ENCODE data around the gene STING1. TPM values are rescaled to one million over a fixed set of nuclear protein-coding genes. Genes with fewer than 3 reads are reported as not detected.

Gene STING1
- total and polyA plus RNA-seq, 2 of the 8 experiments (the other 6 are each of a cell fraction or from before 2014, with no cell fraction given): 0.26 to 0.47 TPM

GRCh38 chr5:139524446-139524845, 41.9 kb upstream of the STING1 start:
- ChIA-PET POLR2A (ENCODE audit: partially characterized antibody) (interaction anchor here (0.7 to 3.6 kb wide), 14 partner anchors 11 to 230 kb away, joined by 3 to 17 read pairs (median 4); partner anchors contain the start of genes DNAJC18, SPATA24 and UBE2D2), CTCF (ENCODE audit: partially characterized antibody) (interaction anchor here (0.7 to 17.5 kb wide), 14 partner anchors 9 to 245 kb away, joined by 3 to 319 read pairs (median 3); partner anchors contain the start of genes STING1 and UBE2D2)
- H2BK12ac ChIP-seq (ENCODE audit: low read depth, low read length): 0 out of 2 replicates have a peak overlapping the region, but pooled peaks have one; percentile 4
- no peak overlapping the region for H3K27ac ChIP-seq (ENCODE audit: low read depth, low read length)
- H4K5ac ChIP-seq (ENCODE audit: insufficient read length, low read depth, low read length): no peak overlapping the region
- H3K9me3 ChIP-seq (ENCODE audit: insufficient read depth in 2 of 2, low read depth in 1 of 2, low read length in 1 of 2): no peaks in the 10 kb centered on the region
- no peak overlapping the region for H3K14ac ChIP-seq (ENCODE audit: insufficient read length)
- peak overlapping the region; percentile 16 for H2BK120ac ChIP-seq (replicated peaks; ENCODE audit: low read depth, low read length)
- peaks cover 6 to 32% (median 28%) of the 10 kb centered on the region in 4 experiments; a peak in 6 of 7 replicates for H3K4me1 ChIP-seq (replicated peaks in 1 of 4; ENCODE audit: control insufficient read depth in 3 of 4, insufficient read depth in 4 of 4, low read length in 3 of 4)
- H3K9ac ChIP-seq (replicated peaks in 1 of 4; ENCODE audit: extremely low read depth in 1 of 4, low read depth in 3 of 4, low read length in 3 of 4): no peak overlapping the region
- no peak overlapping the region for H3K23ac ChIP-seq (ENCODE audit: insufficient read length)
- no peak overlapping the region for H4K91ac ChIP-seq (replicated peaks; ENCODE audit: insufficient read length, low read length)
- TF ChIP-seq CHD2 (IDR thresholded peaks at IDR 0.05; ENCODE audit: low read length) (no peak), ATF2 (IDR thresholded peaks at IDR 0.05; ENCODE audit: low read length) (no peak), RBBP5 (IDR thresholded peaks at IDR 0.05; ENCODE audit: borderline replicate concordance, low read depth, low read length) (0 out of 2 replicates have a peak, but pooled peaks have one; percentile 11)
- H2AK5ac ChIP-seq (ENCODE audit: low read depth, low read length): no peak overlapping the region
- no peak overlapping the region for H2BK15ac ChIP-seq (ENCODE audit: low read length)
- WGBS, 2 experiments (ENCODE audit: extremely low coverage in 1 of 2, insufficient coverage in 1 of 2, insufficient read length in 1 of 2, insufficient replicate concordance in 2 of 2, low coverage in 1 of 2, low lambda C conversion rate in 2 of 2, missing lambda C conversion rate in 1 of 2): 0% methylated on average over 2 of the region's 4 CpGs; no CpG with 5 or more reads in 1 of the 2 experiments
- no peaks in the 10 kb centered on the region for H3K79me1 ChIP-seq (ENCODE audit: low read depth, low read length)
- H2BK5ac ChIP-seq (ENCODE audit: low read depth, low read length): peak overlapping the region; percentile 36; the same call in 1 of the 2 replicates
- FAIRE-seq (no peak), DNase-seq (ENCODE audit: low read depth in 1 of 2, low spot score in 2 of 2) (no peak)
- peaks cover 4% of the 10 kb centered on the region; the same call in 1 of the 2 replicates for H3K23me2 ChIP-seq (ENCODE audit: low read depth, low read length)
- H3K27me3 ChIP-seq (replicated peaks in 1 of 4; ENCODE audit: control insufficient read depth in 3 of 4, extremely low read depth in 1 of 4, insufficient read depth in 3 of 4, low read length in 3 of 4): no peaks in the 10 kb centered on the region
- H3K56ac ChIP-seq (replicated peaks; ENCODE audit: insufficient read length, low read depth, low read length): no peak overlapping the region
- H3K4ac ChIP-seq (replicated peaks; ENCODE audit: insufficient read length, low read depth, low read length): no peak overlapping the region
- H3K79me2 ChIP-seq (ENCODE audit: control insufficient read depth in 1 of 2, insufficient read depth in 2 of 2, low read length in 2 of 2): no peaks in the 10 kb centered on the region
- H3K4me2 ChIP-seq (ENCODE audit: insufficient read depth in 1 of 2, low read depth in 2 of 2, low read length in 2 of 2): peak overlapping the region; percentile 32 to 55
- no peak overlapping the region for H2AFZ ChIP-seq (ENCODE audit: low read length)
- H3K4me3 ChIP-seq (ENCODE audit: extremely low read depth in 1 of 4, insufficient read depth in 2 of 4, low read depth in 3 of 4, low read length in 4 of 4): peak overlapping the region in 1 of 4 experiments; percentile 38; a peak in 1 of 8 replicates
- no peak overlapping the region for H3K18ac ChIP-seq (ENCODE audit: extremely low read depth, low read length)
- H4K8ac ChIP-seq (ENCODE audit: extremely low read depth, insufficient read depth, low read length): no peak overlapping the region
- H2BK20ac ChIP-seq (ENCODE audit: low read length): no peak overlapping the region
- H3K36me3 ChIP-seq (ENCODE audit: control insufficient read depth in 2 of 4, insufficient read depth in 4 of 4, low read length in 3 of 4): no peaks in the 10 kb centered on the region
- no peaks in the 10 kb centered on the region for H4K20me1 ChIP-seq (replicated peaks in 1 of 2; ENCODE audit: control insufficient read depth in 1 of 2, insufficient read depth in 2 of 2, low read length in 2 of 2)
